Ascending aorta (tissue), 2 donors: Measurements from ENCODE around the gene JCHAIN. TPM values are rescaled to one million over a fixed set of nuclear protein-coding genes. Genes with fewer than 3 reads are reported as not detected.
A peak's percentile ranks its signal among the peaks of the same experiment; 100 is the strongest.

ENCODE experiments used
- DNase-seq, 2 donors: peaks; one replicate each; pipeline ENCODE4 v3.0.0-alpha.2; 2019; ENCODE audit warnings: low spot score in 2 of 2
- H3K27ac ChIP-seq, 2 donors: fragments of 200-600 bp; sonication (generic); one replicate each; pipeline ENCODE4 v1.5.1; 2016 to 2017; ENCODE audit warnings: mild to moderate bottlenecking in 1 of 2
- H3K27me3 ChIP-seq: fragments of 200-600 bp; sonication (generic); one replicate; pipeline ENCODE4 v1.5.1; 2017
- H3K36me3 ChIP-seq, 2 donors: fragments of 200-600 bp; sonication (generic); one replicate each; pipeline ENCODE4 v1.5.1; 2016
- H3K4me1 ChIP-seq, 2 donors: fragments of 200-600 bp; sonication (generic); one replicate each; pipeline ENCODE4 v1.5.1; 2016 to 2017; ENCODE audit warnings: mild to moderate bottlenecking in 1 of 2
- H3K4me3 ChIP-seq, 2 donors: fragments of 200-600 bp; sonication (generic); one replicate each; pipeline ENCODE4 v1.5.1; 2016 to 2017; ENCODE audit warnings: mild to moderate bottlenecking in 1 of 2
- H3K9me3 ChIP-seq, 2 donors: fragments of 200-600 bp; sonication (generic); one replicate each; pipeline ENCODE4 v1.5.1; 2016
- intact Hi-C: fragments of 100-400 bp; cut with DNase I; formaldehyde crosslinking; loops from one replicate; pipeline ENCODE4 v1.15.1; 2023
- total RNA-seq: library from RNA; depleted of rRNA; stranded (reverse); fragments of >200 nt; gene quantifications from one replicate; pipeline ENCODE4 v1.1.0, GENCODE V29; 2016
- TF ChIP-seq, protein P1 (sequence below), 3 experiments: fragments of 200-600 bp in 2 of 3; fragments of 450-650 bp in 1 of 3; sonication (generic) in 2 of 3; IDR thresholded peaks; one replicate each; pipeline ENCODE4 v1.5.1; 2016 to 2019; ENCODE audit warnings: antibody characterized with exemption in 3 of 3, mild to moderate bottlenecking in 1 of 3, moderate library complexity in 1 of 3

The JCHAIN gene
- total RNA-seq, 1 donor from 2014 or later, result 4.0 TPM

DNA sequence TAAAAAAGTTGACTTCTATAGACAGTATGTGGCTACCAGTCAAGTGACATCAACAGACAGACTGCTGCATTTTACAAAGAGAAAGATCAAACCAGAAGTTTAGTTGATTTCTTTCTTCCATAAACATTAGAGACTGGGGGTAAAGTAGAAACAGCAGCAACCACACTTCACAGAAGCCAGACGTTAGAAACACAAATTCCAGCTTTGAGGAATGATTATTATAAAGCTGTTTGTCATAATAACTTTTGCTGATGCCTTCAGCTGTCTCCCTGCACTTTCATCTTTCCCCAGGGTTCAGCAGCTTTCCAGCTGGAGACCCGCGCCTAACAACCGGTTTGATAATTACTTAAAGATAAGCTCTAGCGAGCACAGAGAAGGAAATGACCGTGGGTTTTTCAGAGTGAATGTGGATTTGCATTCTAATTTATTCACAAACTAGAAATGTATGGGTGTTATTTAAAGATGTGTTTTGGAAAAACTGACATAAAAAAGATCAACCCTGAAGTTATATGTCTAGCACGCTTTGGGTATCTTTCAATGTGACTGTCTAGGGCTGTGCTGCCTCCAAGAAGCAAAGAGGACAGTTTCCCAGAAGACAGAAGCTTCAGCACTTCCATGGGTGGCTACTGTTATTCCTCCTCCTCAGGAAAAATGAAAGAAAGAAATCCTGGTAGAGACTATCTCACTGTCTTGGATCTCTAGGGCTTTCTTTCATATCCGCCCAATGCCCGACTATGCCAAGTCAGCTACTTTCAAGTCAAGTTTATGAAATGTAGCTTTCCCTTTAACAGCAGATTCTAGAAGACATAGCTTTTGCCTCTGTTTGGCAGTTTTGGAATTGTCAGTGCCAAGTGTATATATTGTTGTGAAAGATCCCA is 52.8 kb downstream of the JCHAIN start:
- DNase-seq, result no peak

DNA sequence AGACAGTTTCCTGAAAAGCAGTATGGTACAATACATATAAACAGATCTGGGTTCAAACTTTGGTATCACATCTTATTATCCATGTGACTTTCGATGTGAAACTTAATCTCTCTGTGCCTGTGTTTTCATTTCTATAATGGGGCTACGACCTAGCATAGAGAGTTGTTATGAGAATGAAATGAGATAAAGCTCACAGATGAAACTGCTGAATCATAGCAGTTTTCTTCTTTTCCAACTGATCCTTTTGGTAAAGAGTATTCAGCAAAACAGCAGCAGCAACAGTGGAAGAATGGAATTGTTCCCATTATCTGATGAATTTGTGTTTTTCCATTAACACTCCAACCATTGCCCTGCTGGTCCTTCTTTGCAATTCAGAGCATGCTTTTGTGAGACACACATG is 58.0 kb downstream of the JCHAIN start:
- no peak overlapping the region for H3K27ac ChIP-seq
- DNase-seq, result no peak
- no peaks in the 10 kb centered on the region for H3K36me3 ChIP-seq
- no peaks in the 10 kb centered on the region for H3K9me3 ChIP-seq
- TF ChIP-seq, protein P1, sequence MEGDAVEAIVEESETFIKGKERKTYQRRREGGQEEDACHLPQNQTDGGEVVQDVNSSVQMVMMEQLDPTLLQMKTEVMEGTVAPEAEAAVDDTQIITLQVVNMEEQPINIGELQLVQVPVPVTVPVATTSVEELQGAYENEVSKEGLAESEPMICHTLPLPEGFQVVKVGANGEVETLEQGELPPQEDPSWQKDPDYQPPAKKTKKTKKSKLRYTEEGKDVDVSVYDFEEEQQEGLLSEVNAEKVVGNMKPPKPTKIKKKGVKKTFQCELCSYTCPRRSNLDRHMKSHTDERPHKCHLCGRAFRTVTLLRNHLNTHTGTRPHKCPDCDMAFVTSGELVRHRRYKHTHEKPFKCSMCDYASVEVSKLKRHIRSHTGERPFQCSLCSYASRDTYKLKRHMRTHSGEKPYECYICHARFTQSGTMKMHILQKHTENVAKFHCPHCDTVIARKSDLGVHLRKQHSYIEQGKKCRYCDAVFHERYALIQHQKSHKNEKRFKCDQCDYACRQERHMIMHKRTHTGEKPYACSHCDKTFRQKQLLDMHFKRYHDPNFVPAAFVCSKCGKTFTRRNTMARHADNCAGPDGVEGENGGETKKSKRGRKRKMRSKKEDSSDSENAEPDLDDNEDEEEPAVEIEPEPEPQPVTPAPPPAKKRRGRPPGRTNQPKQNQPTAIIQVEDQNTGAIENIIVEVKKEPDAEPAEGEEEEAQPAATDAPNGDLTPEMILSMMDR (IDR thresholded peaks at IDR 0.05), result no peak
- H3K4me1 ChIP-seq, result no peaks in the 10 kb centered on the region
- H3K27me3 ChIP-seq, result no peaks in the 10 kb centered on the region
- intact Hi-C loops, result loop anchor here (10.0 kb wide), 2 partner anchors 386 to 1106 kb away; partner anchors contain the start of gene DCK
- H3K4me3 ChIP-seq, result no peak overlapping the region

More for the DNA sequence above, 52.8 kb downstream of the JCHAIN start:
- Histone ChIP-seq H3K27me3 (no peaks in the 10 kb centered on the region), H3K4me1 (no peaks in the 10 kb centered on the region), H3K9me3 (no peaks in the 10 kb centered on the region), H3K36me3 (no peaks in the 10 kb centered on the region), H3K4me3 (peak overlapping the region; percentile 5 to 11), H3K27ac (no peak overlapping the region)
- intact Hi-C loops, result no loop called here
- TF ChIP-seq, protein P1 (IDR thresholded peaks at IDR 0.05), result no peak

DNA sequence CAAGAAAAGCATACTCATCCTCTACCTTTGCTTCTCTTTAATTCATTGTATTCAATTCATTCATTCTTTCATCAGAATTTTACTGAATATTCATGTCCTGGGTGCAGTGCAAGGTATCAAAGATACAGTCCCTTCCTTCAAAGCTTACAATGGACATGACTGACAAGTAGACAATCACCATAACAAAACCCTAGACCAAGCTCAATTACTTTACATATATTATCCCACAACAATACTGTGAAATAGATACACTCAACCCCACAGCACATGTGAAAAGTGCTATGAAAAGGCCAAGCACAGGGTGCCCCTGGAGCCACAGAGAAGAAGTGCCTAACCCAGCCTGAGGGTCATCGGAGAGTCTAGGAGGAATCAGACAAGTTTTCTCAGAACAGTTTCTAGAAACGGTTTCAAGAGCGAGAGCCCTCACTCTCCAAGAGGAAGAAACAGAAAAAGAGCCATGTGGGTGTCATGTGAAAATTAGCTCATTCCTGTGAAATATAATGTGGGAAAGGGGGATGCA is 58.9 kb downstream of the JCHAIN start:
- Histone ChIP-seq H3K9me3 (no peaks in the 10 kb centered on the region), H3K27me3 (no peaks in the 10 kb centered on the region), H3K36me3 (no peaks in the 10 kb centered on the region), H3K4me3 (no peak overlapping the region), H3K4me1 (no peaks in the 10 kb centered on the region), H3K27ac (no peak overlapping the region)
- DNase-seq, result no peak
- TF ChIP-seq, protein P1 (IDR thresholded peaks at IDR 0.05), result no peak
- intact Hi-C loops, result loop anchor here (10.0 kb wide), 2 partner anchors 387 to 1107 kb away; partner anchors contain the start of gene DCK

DNA sequence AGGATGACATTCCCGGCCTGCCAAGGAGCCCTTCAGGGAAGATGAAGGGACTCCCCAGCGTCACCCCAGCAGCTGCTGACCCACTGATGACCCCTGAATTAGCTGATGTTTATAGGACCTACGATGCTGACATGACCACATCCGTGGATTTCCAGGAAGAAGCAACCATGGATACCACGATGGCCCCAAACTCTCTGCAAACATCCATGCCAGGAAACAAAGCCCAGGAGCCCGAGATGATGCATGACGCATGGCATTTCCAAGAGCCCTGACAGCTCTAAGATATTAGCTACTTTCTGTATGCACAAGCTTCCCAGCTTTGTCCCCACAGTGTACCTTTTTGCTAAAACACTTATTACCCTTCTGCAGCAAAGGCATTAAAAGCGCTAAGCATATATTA is 59.8 kb downstream of the JCHAIN start:
- Histone ChIP-seq H3K27me3 (no peaks in the 10 kb centered on the region), H3K4me3 (no peak overlapping the region), H3K36me3 (no peaks in the 10 kb centered on the region), H3K27ac (no peak overlapping the region), H3K9me3 (no peaks in the 10 kb centered on the region), H3K4me1 (no peaks in the 10 kb centered on the region)
- no peak for DNase-seq
- intact Hi-C loops, result loop anchor here (10.0 kb wide), 2 partner anchors 388 to 1108 kb away; partner anchors contain the start of gene DCK
- TF ChIP-seq, protein P1 (IDR thresholded peaks at IDR 0.05), result no peak

Other genes starting within 250 kb of the JCHAIN start
- not detected for gene MUC7, start 194.3 kb downstream of the JCHAIN start, total RNA-seq
- not detected for gene AMTN, start 147.9 kb downstream of the JCHAIN start, total RNA-seq
- gene AMBN, start 74.3 kb downstream of the JCHAIN start, total RNA-seq, result not detected
- not detected for gene ENAM, start 37.8 kb downstream of the JCHAIN start, total RNA-seq
- 3.2 TPM for gene UTP3, start 22.0 kb upstream of the JCHAIN start, total RNA-seq
- gene RUFY3, start 55.5 kb upstream of the JCHAIN start, total RNA-seq, result 11.7 TPM
- 23.3 TPM for gene GRSF1, start 173.4 kb upstream of the JCHAIN start, total RNA-seq
- 2.6 TPM for gene MOB1B, start 235.9 kb upstream of the JCHAIN start, total RNA-seq